AG04450 (cell line): Measurements from ENCODE around the gene BCAR1. TPM values are rescaled to one million over a fixed set of nuclear protein-coding genes. Genes with fewer than 3 reads are reported as not detected.
A peak's percentile ranks its signal among the peaks of the same experiment; 100 is the strongest.

Experiments
- CTCF ChIA-PET: fragments of 300-600, 350-600 bp; formaldehyde crosslinking; extraction: SDS; loops from one replicate; lab custom pipeline; 2022; ENCODE audit warnings: antibody characterized with exemption, inconsistent platforms; lab: Charles Lee
- POLR2A ChIA-PET: fragments of 350-600 bp; formaldehyde crosslinking; extraction: SDS; loops from one replicate; lab custom pipeline; 2021; ENCODE audit warnings: antibody characterized with exemption, inconsistent platforms; lab: Yijun Ruan, JAX
- DNase-seq: peaks from one replicate; pipeline ENCODE4 v3.0.0-alpha.2; 2011; ENCODE audit warnings: low read depth, low spot score
- H3K27ac ChIP-seq: one replicate; pipeline ENCODE4 v1.5.1; 2012; ENCODE audit warnings: low read depth, low read length, control low read depth
- H3K27me3 ChIP-seq: one replicate; pipeline ENCODE4 v1.6.0; 2012; ENCODE audit warnings: low read length; ENCODE audit not compliant: control insufficient read depth, insufficient read depth
- H3K4me3 ChIP-seq: 2 replicates; pipeline ENCODE4 v1.5.1; 2011; ENCODE audit warnings: mild to moderate bottlenecking, low read depth, low read length, control low read depth
- H3K9me3 ChIP-seq: 2 replicates; pipeline ENCODE4 v1.5.1; 2012; ENCODE audit warnings: low read length; ENCODE audit not compliant: control insufficient read depth, insufficient read depth
- polyA plus RNA-seq: library from polyadenylated mRNA; depleted of rRNA; stranded (reverse); fragments of >200 nt; gene quantifications from 2 replicates; pipeline ENCODE4 v1.2.3, GENCODE V29; 2011
- TF ChIP-seq, protein P1 (sequence below): IDR thresholded peaks from 2 replicates; pipeline ENCODE4 v1.5.1; 2011; ENCODE audit warnings: low read depth, low read length, control low read depth, inconsistent platforms

Gene BCAR1
- polyA plus RNA-seq, 1 experiment: 16.1 TPM

GRCh38 chr16:75236736-75237397 lies 14.6 kb downstream of the BCAR1 start:
- H3K4me3 ChIP-seq: no peak overlapping the region
- TF ChIP-seq, protein P1, sequence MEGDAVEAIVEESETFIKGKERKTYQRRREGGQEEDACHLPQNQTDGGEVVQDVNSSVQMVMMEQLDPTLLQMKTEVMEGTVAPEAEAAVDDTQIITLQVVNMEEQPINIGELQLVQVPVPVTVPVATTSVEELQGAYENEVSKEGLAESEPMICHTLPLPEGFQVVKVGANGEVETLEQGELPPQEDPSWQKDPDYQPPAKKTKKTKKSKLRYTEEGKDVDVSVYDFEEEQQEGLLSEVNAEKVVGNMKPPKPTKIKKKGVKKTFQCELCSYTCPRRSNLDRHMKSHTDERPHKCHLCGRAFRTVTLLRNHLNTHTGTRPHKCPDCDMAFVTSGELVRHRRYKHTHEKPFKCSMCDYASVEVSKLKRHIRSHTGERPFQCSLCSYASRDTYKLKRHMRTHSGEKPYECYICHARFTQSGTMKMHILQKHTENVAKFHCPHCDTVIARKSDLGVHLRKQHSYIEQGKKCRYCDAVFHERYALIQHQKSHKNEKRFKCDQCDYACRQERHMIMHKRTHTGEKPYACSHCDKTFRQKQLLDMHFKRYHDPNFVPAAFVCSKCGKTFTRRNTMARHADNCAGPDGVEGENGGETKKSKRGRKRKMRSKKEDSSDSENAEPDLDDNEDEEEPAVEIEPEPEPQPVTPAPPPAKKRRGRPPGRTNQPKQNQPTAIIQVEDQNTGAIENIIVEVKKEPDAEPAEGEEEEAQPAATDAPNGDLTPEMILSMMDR: no peak
- no peaks in the 10 kb centered on the region for H3K27me3 ChIP-seq
- CTCF ChIA-PET: interaction anchor here (1.0 to 1.2 kb wide), 2 partner anchors 9 to 148 kb away, joined by 4 to 5 read pairs; no protein-coding TSS in a partner anchor
- POLR2A ChIA-PET: no interaction called here
- no peaks in the 10 kb centered on the region; the same call in 1 of the 2 replicates for H3K9me3 ChIP-seq
- DNase-seq: no peak
- H3K27ac ChIP-seq: peak overlapping the region; percentile 39

DNA sequence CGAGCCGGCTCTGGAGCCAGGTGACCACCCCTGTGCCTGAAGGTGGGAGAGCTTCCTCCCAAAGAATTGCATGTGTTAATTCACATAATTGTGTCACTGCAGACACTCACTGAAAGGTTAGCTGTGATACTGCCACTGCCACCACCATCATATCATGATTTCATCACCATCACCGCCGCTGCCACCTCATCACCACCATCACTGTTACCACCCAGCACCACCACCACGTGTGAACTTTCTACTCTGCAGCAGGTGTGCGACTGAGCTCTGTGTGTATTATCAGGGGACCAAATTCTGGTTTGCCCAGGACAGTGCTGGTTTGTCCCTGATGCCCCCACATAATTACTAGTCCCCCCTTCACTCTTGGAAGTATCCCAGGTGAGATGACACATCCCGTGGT lies 15.2 kb downstream of the BCAR1 start:
- Histone ChIP-seq H3K9me3 (no peaks in the 10 kb centered on the region; the same call in 1 of the 2 replicates), H3K27me3 (no peaks in the 10 kb centered on the region), H3K27ac (no peak overlapping the region), H3K4me3 (no peak overlapping the region)
- no peak for DNase-seq
- CTCF ChIA-PET: interaction anchor here (1.0 to 1.2 kb wide), 2 partner anchors 10 to 149 kb away, joined by 4 to 5 read pairs; no protein-coding TSS in a partner anchor
- TF ChIP-seq, protein P1: no peak
- POLR2A ChIA-PET: no interaction called here

GRCh38 chr16:75235721-75236193 lies 15.7 kb downstream of the BCAR1 start:
- no peak overlapping the region for H3K4me3 ChIP-seq
- POLR2A ChIA-PET: interaction anchor here (0.7 kb wide), 1 partner anchor 69 kb away, joined by 3 read pairs; no protein-coding TSS in a partner anchor
- no peak overlapping the region for H3K27ac ChIP-seq
- H3K9me3 ChIP-seq: no peaks in the 10 kb centered on the region; the same call in 1 of the 2 replicates
- no peaks in the 10 kb centered on the region for H3K27me3 ChIP-seq
- DNase-seq: no peak
- CTCF ChIA-PET: interaction anchor here (0.6 to 2.6 kb wide), 4 partner anchors 10 to 150 kb away, joined by 3 to 23 read pairs (median 4); no protein-coding TSS in a partner anchor
- TF ChIP-seq, protein P1: no peak

- no peak overlapping the region for H3K4me3 ChIP-seq
- no peaks in the 10 kb centered on the region for H3K27me3 ChIP-seq
- TF ChIP-seq, protein P1: no peak
- ChIA-PET POLR2A (interaction anchor here (0.7 to 1.5 kb wide), 3 partner anchors 11 to 70 kb away, joined by 3 to 12 read pairs (median 9); partner anchors contain the start of gene BCAR1), CTCF (interaction anchor here (0.6 to 2.9 kb wide), 13 partner anchors 10 to 230 kb away, joined by 3 to 28 read pairs (median 10); partner anchors contain the start of gene TMEM170A)
- peak overlapping the region; percentile 31 for H3K27ac ChIP-seq
- no peaks in the 10 kb centered on the region; the same call in 1 of the 2 replicates for H3K9me3 ChIP-seq
- no peak for DNase-seq
Measured at GRCh38 chr16:75234856-75235696, 16.3 kb downstream of the BCAR1 start.
